B cell (primary cell): ENCODE measurements around the gene PRPF38A. TPM values are rescaled to one million over a fixed set of nuclear protein-coding genes. Genes with fewer than 3 reads are reported as not detected.

Source experiments
- ATAC-seq: fragments of 200-7000 bp; cut with Tn5 transposase; one replicate; pipeline ENCODE4 v1.10.0; 2021; ENCODE audit warnings: low read depth, mild to moderate bottlenecking, moderate number of reproducible peaks, moderate library complexity
- CTCF ChIA-PET: fragments of 350-600 bp; sonication (Branson Sonifier 250); formaldehyde crosslinking; loops from one replicate; lab custom pipeline; 2021; ENCODE audit warnings: antibody characterized with exemption, inconsistent platforms; lab: Charles Lee
- POLR2A ChIA-PET: fragments of 350-600 bp; sonication (Branson Sonifier 250); formaldehyde crosslinking; loops from one replicate; lab custom pipeline; 2021; ENCODE audit warnings: antibody characterized with exemption; lab: Charles Lee
- DNase-seq: peaks from one replicate; pipeline ENCODE4 v3.0.0; 2013
- H2AFZ ChIP-seq: 2 replicates; pipeline ENCODE4 v1.6.1; 2012; ENCODE audit warnings: mild to moderate bottlenecking, low read depth, low read length; ENCODE audit not compliant: insufficient read depth, poor library complexity, severe bottlenecking
- H3K27ac ChIP-seq, 2 donors: 1 replicate in 1 of 2; 2 replicates in 1 of 2; pipeline ENCODE4 v1.5.1; 2012 to 2013; ENCODE audit warnings: low read length in 2 of 2, mild to moderate bottlenecking in 2 of 2, moderate library complexity in 1 of 2
- H3K27me3 ChIP-seq, 4 experiments: fragments of 200-600 bp in 1 of 4; sonication (generic) in 1 of 4; replicated peaks in 1 of 4; 1 replicate in 2 of 4; 2 replicates in 2 of 4; pipeline versions ENCODE4 v1.6.1 to v1.7.0; 2013 to 2016; ENCODE audit warnings: low read length in 3 of 4, mild to moderate bottlenecking in 2 of 4, mixed read lengths in 1 of 4, moderate library complexity in 1 of 4; ENCODE audit not compliant: insufficient read depth in 4 of 4, control insufficient read depth in 3 of 4; ENCODE audit errors: control extremely low read depth in 1 of 4
- H3K36me3 ChIP-seq, 2 experiments: replicated peaks in 1 of 2; 1 replicate in 1 of 2; 2 replicates in 1 of 2; pipeline versions ENCODE4 v1.6.1 to v1.7.1; 2013; ENCODE audit warnings: low read length in 1 of 2; ENCODE audit not compliant: insufficient read depth in 2 of 2, control insufficient read depth in 1 of 2; ENCODE audit errors: control extremely low read depth in 1 of 2, extremely low read depth in 1 of 2
- H3K4me1 ChIP-seq, 2 donors: fragments of 200-600 bp in 1 of 2; sonication (generic) in 1 of 2; 1 replicate in 1 of 2; 2 replicates in 1 of 2; pipeline versions ENCODE4 v1.5.1 to v1.6.1; 2013 to 2017; ENCODE audit warnings: low read length in 2 of 2; ENCODE audit not compliant: control insufficient read depth in 2 of 2, insufficient read depth in 2 of 2
- H3K4me2 ChIP-seq: replicated peaks from 2 replicates; pipeline ENCODE3; 2012; ENCODE audit warnings: mild to moderate bottlenecking, low read depth, low read length; ENCODE audit not compliant: poor library complexity, severe bottlenecking
- H3K4me3 ChIP-seq, 5 experiments: fragments of 200-600 bp in 1 of 5; sonication (generic) in 1 of 5; 1 replicate in 3 of 5; 2 replicates in 2 of 5; pipeline versions ENCODE4 v1.5.1 to v1.7.0; 2011 to 2016; ENCODE audit warnings: low read length in 4 of 5, mild to moderate bottlenecking in 4 of 5, low read depth in 2 of 5, control low read depth in 1 of 5, moderate library complexity in 1 of 5; ENCODE audit not compliant: insufficient read depth in 1 of 5; ENCODE audit errors: control extremely low read depth in 1 of 5, extremely low read depth in 1 of 5
- H3K79me2 ChIP-seq: fragments of 200-600 bp; sonication (generic); one replicate; pipeline ENCODE4 v1.6.0; 2016; ENCODE audit warnings: low read length; ENCODE audit not compliant: control insufficient read depth, insufficient read depth
- H3K9ac ChIP-seq: fragments of 200-600 bp; sonication (generic); 2 replicates; pipeline ENCODE4 v1.6.1; 2017; ENCODE audit warnings: mild to moderate bottlenecking, low read length, moderate library complexity
- H3K9me3 ChIP-seq, 3 donors: one replicate each; pipeline versions ENCODE4 v1.6.1 to v1.7.1; 2013; ENCODE audit warnings: low read length in 2 of 3; ENCODE audit not compliant: control insufficient read depth in 2 of 3, insufficient read depth in 1 of 3; ENCODE audit errors: control extremely low read depth in 1 of 3
- H4K20me1 ChIP-seq: 2 replicates; pipeline ENCODE4 v1.6.0; 2012; ENCODE audit warnings: mild to moderate bottlenecking, low read length; ENCODE audit not compliant: insufficient read depth, control insufficient read depth, poor library complexity, severe bottlenecking
- H3K27ac Mint-ChIP-seq: one replicate; pipeline ENCODE4 v1.8.0; 2021; ENCODE audit warnings: mixed read lengths
- H3K27me3 Mint-ChIP-seq: one replicate; pipeline ENCODE4 v1.8.0; 2021; ENCODE audit warnings: mixed read lengths
- H3K4me1 Mint-ChIP-seq: one replicate; pipeline ENCODE4 v1.8.0; 2021; ENCODE audit warnings: mixed read lengths
- H3K4me3 Mint-ChIP-seq: one replicate; pipeline ENCODE4 v1.8.0; 2021; ENCODE audit warnings: mixed read lengths
- H3K9me3 Mint-ChIP-seq: one replicate; pipeline ENCODE4 v1.8.0; 2022; ENCODE audit warnings: mixed read lengths; ENCODE audit not compliant: insufficient read depth
- CTCF ChIP-seq: fragments of 200-600 bp; IDR thresholded peaks from one replicate; pipeline ENCODE4 v1.8.0; 2022; ENCODE audit warnings: antibody characterized with exemption, mild to moderate bottlenecking
- EZH2 ChIP-seq: IDR thresholded peaks from 2 replicates; pipeline ENCODE4 v1.6.1; 2012; ENCODE audit warnings: borderline replicate concordance, low read depth, mild to moderate bottlenecking, moderate library complexity, low read length; ENCODE audit not compliant: insufficient read depth, poor library complexity, severe bottlenecking
- WGBS: methylation state at CpG from one replicate; pipeline ENCODE4 v1.1.5; 2013; ENCODE audit warnings: missing lambda C conversion rate; ENCODE audit not compliant: insufficient coverage; 5-methylcytosine and 5-hydroxymethylcytosine counted together
- intact Hi-C: fragments of 100-400 bp; cut with micrococcal nuclease; formaldehyde crosslinking; loops from one replicate; pipeline ENCODE4 v1.10.0; 2022
- polyA plus RNA-seq: library from polyadenylated mRNA; depleted of rRNA; stranded (reverse); fragments of >200 nt; gene quantifications from 2 replicates; pipeline ENCODE4 v1.2.3, GENCODE V29; 2012
- total RNA-seq, 2 donors: library from RNA; stranded (reverse); fragments of 120-200 nt in 1 of 2; gene quantifications; 1 replicate in 1 of 2; 2 replicates in 1 of 2; pipeline versions ENCODE4 v1.2.3 to v1.2.4, GENCODE V29; 2013 to 2022

PRPF38A gene
- total and polyA plus RNA-seq, 2 donors (not counting 1 experiment from before 2014, with no cell fraction given) = 21.8 to 69.8 TPM

- no peak for DNase-seq
- Mint-ChIP-seq H3K27ac (no peak overlapping the region), H3K9me3 (no peaks in the 10 kb centered on the region), H3K4me3 (no peak overlapping the region), H3K27me3 (no peaks in the 10 kb centered on the region), H3K4me1 (no peaks in the 10 kb centered on the region)
- H3K36me3 ChIP-seq = no peaks in the 10 kb centered on the region
- CTCF ChIA-PET = no interaction called here
- H3K27me3 ChIP-seq = no peaks in the 10 kb centered on the region
- no peak overlapping the region for H3K4me2 ChIP-seq
- no peaks in the 10 kb centered on the region for H3K79me2 ChIP-seq
- no peak overlapping the region for H3K4me3 ChIP-seq
- intact Hi-C loops = no loop called here
- H3K27ac ChIP-seq = no peak overlapping the region
- no peaks in the 10 kb centered on the region for H3K9me3 ChIP-seq
- no peaks in the 10 kb centered on the region for H3K4me1 ChIP-seq
- H4K20me1 ChIP-seq = no peaks in the 10 kb centered on the region
- no peak for ATAC-seq
- no peak overlapping the region for H2AFZ ChIP-seq
- POLR2A ChIA-PET = no interaction called here
- TF ChIP-seq EZH2 (no peak), CTCF (no peak)
- no peak overlapping the region for H3K9ac ChIP-seq
- WGBS = 100% methylated on average over 2 of the region's 3 CpGs
Measured at GRCh38 chr1:52385376-52385775, 19.0 kb upstream of the PRPF38A start.

- TF ChIP-seq CTCF (no peak), EZH2 (no peak)
- DNase-seq (no peak), ATAC-seq (no peak)
- Histone ChIP-seq H3K9me3 (no peaks in the 10 kb centered on the region), H3K79me2 (no peaks in the 10 kb centered on the region), H3K36me3 (no peaks in the 10 kb centered on the region), H2AFZ (no peak overlapping the region), H3K27ac (no peak overlapping the region), H3K4me2 (no peak overlapping the region), H4K20me1 (no peaks in the 10 kb centered on the region), H3K4me3 (no peak overlapping the region), H3K4me1 (no peaks in the 10 kb centered on the region), H3K27me3 (no peaks in the 10 kb centered on the region), H3K9ac (no peak overlapping the region)
- ChIA-PET CTCF (no interaction called here), POLR2A (no interaction called here)
- Mint-ChIP-seq H3K9me3 (no peaks in the 10 kb centered on the region), H3K27ac (no peak overlapping the region), H3K4me3 (no peak overlapping the region), H3K4me1 (no peaks in the 10 kb centered on the region), H3K27me3 (no peaks in the 10 kb centered on the region)
- WGBS = 92% methylated on average over 5 of the region's 5 CpGs
- intact Hi-C loops = no loop called here
Measured at GRCh38 chr1:52386458-52386857, 17.9 kb upstream of the PRPF38A start.
